Chondrocyte (in vitro differentiated cells): ENCODE data around the gene SLC9A4. TPM values are rescaled to one million over a fixed set of nuclear protein-coding genes. Genes with fewer than 3 reads are reported as not detected.

ENCODE experiments used
- DNase-seq: peaks from one replicate; pipeline ENCODE4 v3.0.0; 2021; ENCODE audit warnings: mixed read lengths, low spot score
- H3K27ac Mint-ChIP-seq: one replicate; pipeline ENCODE4 v1.8.0; 2021; ENCODE audit warnings: mild to moderate bottlenecking, moderate library complexity, mixed read lengths; ENCODE audit not compliant: unreplicated experiment
- H3K27me3 Mint-ChIP-seq: 2 replicates; pipeline ENCODE4 v1.8.0; 2021; ENCODE audit warnings: low read depth, mixed read lengths
- H3K36me3 Mint-ChIP-seq: 2 replicates; pipeline ENCODE4 v1.8.0; 2021; ENCODE audit warnings: low read depth, mixed read lengths
- H3K4me1 Mint-ChIP-seq: 2 replicates; pipeline ENCODE4 v1.8.0; 2021; ENCODE audit warnings: low read depth, mild to moderate bottlenecking, mixed read lengths
- H3K4me3 Mint-ChIP-seq: one replicate; pipeline ENCODE4 v1.8.0; 2021; ENCODE audit warnings: mild to moderate bottlenecking, moderate library complexity, mixed read lengths; ENCODE audit not compliant: unreplicated experiment
- H3K9me3 Mint-ChIP-seq: 2 replicates; pipeline ENCODE4 v1.8.0; 2021; ENCODE audit warnings: low read depth, mixed read lengths
- CTCF ChIP-seq: fragments of 200-600 bp; sonication (generic); IDR thresholded peaks from 2 replicates; pipeline ENCODE4 v1.5.0; 2021; ENCODE audit warnings: antibody characterized with exemption, mild to moderate bottlenecking, moderate library complexity
- total RNA-seq: library from RNA; stranded (reverse); gene quantifications from 3 replicates; pipeline ENCODE4 v1.2.1, GENCODE V29; 2021

The SLC9A4 gene
- total RNA-seq, 1 donor from 2014 or later = not detected

- Mint-ChIP-seq H3K9me3 (no peaks in the 10 kb centered on the region), H3K36me3 (no peaks in the 10 kb centered on the region), H3K27me3 (peaks cover 34% of the 10 kb centered on the region), H3K27ac (no peak overlapping the region), H3K4me1 (peaks cover 4% of the 10 kb centered on the region), H3K4me3 (no peak overlapping the region)
- no peak for DNase-seq
- TF ChIP-seq CTCF = no peak
Observed at GRCh38 chr2:102481931-102482330, 8.9 kb downstream of the SLC9A4 start.

- no peak overlapping the region for H3K4me3 Mint-ChIP-seq
- H3K9me3 Mint-ChIP-seq = no peaks in the 10 kb centered on the region
- peaks cover 16% of the 10 kb centered on the region for H3K4me1 Mint-ChIP-seq
- H3K27me3 Mint-ChIP-seq = peaks cover 23% of the 10 kb centered on the region
- no peak overlapping the region for H3K27ac Mint-ChIP-seq
- DNase-seq = no peak
- TF ChIP-seq CTCF = no peak
- no peaks in the 10 kb centered on the region for H3K36me3 Mint-ChIP-seq
Observed at GRCh38 chr2:102483086-102483485, 10.1 kb downstream of the SLC9A4 start.

- no peak for TF ChIP-seq CTCF
- no peak for DNase-seq
- no peak overlapping the region for H3K4me3 Mint-ChIP-seq
- H3K9me3 Mint-ChIP-seq = no peaks in the 10 kb centered on the region
- no peaks in the 10 kb centered on the region for H3K36me3 Mint-ChIP-seq
- no peak overlapping the region for H3K27ac Mint-ChIP-seq
- H3K4me1 Mint-ChIP-seq = peaks cover 18% of the 10 kb centered on the region
- peaks cover 19% of the 10 kb centered on the region for H3K27me3 Mint-ChIP-seq
Observed at GRCh38 chr2:102484310-102485061, 11.5 kb downstream of the SLC9A4 start.

GRCh38 chr2:102485147-102485785 is 12.2 kb downstream of the SLC9A4 start:
- no peak for DNase-seq
- Mint-ChIP-seq H3K27me3 (peaks cover 17% of the 10 kb centered on the region), H3K27ac (peak overlapping the region; percentile 50), H3K4me3 (no peak overlapping the region), H3K4me1 (peaks cover 18% of the 10 kb centered on the region), H3K9me3 (peaks cover under 1% of the 10 kb centered on the region), H3K36me3 (no peaks in the 10 kb centered on the region)
- TF ChIP-seq CTCF = no peak

- no peak for DNase-seq
- Mint-ChIP-seq H3K36me3 (no peaks in the 10 kb centered on the region), H3K4me3 (no peak overlapping the region), H3K4me1 (peaks cover 18% of the 10 kb centered on the region), H3K27me3 (peaks cover 5% of the 10 kb centered on the region), H3K9me3 (peaks cover 8% of the 10 kb centered on the region), H3K27ac (no peak overlapping the region)
- TF ChIP-seq CTCF = no peak
Observed at GRCh38 chr2:102486941-102487702, 14.1 kb downstream of the SLC9A4 start.
